NCI-H748 (cell line): ENCODE data around the gene COPA.

ENCODE experiments used
- DNase-seq: peaks from one replicate; lab custom pipeline; 2025; ENCODE audit not compliant: unreplicated experiment; lab: John Stamatoyannopoulos, UW

COPA gene

DNA sequence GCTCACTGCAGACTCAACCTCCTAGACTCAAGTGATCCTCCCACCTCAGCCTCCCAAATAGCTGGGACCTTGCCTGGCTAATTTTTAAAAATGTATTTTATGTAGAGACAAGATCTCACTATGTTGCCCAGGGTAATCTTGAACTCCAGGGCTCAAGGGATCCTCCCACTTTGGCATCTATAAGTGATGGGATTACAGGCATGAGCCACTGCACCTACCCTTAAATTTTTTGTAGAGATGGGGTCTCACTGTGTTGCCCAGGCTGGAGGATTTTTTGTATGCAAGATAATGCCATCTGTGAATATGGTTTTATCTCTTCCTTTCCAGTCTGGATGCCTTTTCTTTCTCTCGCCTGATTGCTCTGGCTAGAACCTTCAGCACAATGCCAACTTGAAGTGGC, 72.0 kb downstream of the COPA start:
- DNase-seq, result no peak

DNA sequence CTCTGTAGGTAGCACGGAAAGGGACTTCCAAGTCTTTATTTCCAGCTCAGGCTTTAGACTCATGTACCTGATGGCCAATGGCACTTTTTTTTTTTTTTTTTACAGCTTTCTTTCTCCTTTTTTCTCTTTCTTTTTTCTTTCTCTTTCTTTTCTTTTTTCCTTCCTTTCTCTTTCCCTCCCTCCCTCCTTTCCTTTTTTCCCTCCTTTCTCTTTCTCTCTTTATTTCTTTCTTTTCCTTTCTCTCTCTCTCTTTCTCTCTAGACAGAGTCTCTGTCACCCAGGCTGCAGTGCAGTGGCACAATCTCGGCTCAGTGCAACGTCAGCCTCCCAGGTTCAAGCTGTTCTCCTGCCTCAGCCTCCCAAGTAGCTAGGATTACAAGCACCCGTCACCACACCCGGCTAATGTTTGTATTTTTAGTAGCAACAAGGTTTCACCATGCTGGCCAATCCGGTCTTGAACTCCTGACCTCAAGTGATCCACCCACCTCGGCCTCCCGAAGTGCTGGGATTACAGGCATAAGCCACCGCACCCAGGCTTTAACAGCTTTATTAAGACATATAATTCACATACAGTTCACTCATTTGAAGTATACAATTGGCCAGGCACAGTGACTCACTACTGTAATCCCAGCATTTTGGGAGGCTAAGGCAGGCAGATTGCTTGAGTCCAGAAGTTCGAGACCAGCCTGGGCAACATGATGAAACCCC, 75.6 kb downstream of the COPA start:
- no peak for DNase-seq

DNA sequence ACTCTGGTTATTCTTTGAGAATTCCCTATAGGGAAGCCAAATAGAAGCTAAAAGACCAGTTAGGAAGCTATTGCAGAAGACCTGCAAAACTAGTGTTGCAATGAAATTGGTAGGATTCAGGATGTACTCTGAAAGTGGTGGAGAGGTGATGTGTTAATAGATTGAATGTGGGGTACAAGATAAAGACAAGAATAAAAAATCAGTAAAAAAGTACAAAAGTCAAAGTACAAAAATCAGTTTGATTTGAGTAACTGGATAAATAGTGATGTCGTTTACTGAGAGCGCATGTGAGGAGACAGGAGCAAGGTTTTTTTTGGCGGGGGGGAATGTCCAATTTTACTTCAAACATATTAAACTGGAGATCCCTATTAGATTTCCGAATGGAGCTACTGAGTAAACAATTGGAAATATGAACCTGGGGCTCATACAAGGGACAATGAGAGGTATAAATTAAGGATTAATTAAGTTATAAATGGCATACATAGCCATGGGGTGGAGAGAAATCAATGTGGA, 78.2 kb downstream of the COPA start:
- DNase-seq, result no peak

DNA sequence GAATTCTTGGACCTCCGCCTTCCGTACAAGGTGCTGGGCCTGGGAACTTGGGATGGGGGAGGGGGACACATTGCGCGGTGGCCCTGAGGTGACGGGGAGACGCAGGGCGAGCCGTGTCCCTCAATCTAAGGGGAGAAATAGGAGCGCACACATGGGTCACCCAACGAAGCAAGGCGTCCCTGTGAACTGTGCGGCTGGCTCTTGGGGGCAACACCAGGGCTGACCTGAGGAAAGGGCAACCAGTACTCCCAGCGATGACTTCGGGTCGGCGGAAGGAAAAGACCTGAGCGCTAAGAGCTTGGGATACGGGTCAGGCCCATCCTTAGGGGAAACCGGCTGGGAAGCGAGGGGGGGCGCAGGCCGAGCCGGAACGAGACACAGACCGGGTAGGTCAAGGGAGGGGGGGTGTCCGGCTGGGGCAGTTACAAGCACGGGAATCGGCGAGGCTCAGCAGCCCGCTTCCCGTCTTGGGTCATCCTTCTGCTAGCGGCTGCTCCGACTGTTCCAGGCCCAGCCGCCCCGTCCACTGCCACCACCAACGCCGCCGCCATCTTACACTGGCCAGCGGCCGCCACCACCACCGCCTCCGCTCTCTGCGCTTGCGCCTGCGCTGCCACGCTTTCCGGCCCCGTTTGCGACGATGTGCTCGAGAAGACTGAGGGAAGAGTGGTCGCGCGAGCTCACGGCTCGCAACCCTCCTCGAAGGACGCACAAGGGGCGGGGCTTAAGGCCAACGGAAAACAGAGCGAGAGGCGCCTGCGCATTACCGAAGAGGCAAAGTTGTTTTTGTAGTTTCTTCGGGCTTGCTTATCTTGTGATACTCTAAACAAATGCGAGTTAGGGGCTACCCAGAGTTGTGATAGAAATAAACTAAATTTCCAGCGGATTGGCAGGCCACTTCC, 80.9 kb downstream of the COPA start, which contains the start of gene DCAF8:
TSS of gene DCAF8 (minus strand) at position 657 of the 902 bp plus-strand sequence. CDS start 18,541 bp downstream, outside the sequence.
- DNase-seq, result peak; percentile 98

DNA sequence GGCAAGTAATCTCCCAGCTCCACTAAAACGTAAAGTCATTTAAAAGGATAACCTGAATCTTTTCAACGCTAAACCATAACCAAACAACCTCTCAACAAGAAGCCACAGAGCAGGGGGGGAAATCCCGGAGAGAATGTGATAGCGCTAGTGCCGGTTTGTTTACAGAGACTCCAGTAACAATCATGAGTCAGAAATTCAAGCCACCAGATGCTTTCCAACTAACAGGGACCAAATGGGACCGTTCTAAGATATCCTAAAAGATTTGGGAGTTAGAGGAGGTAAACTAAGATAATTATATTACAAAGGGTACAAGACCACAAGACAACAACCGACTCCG, 81.5 kb downstream of the COPA start:
- peak; percentile 52 for DNase-seq

DNA sequence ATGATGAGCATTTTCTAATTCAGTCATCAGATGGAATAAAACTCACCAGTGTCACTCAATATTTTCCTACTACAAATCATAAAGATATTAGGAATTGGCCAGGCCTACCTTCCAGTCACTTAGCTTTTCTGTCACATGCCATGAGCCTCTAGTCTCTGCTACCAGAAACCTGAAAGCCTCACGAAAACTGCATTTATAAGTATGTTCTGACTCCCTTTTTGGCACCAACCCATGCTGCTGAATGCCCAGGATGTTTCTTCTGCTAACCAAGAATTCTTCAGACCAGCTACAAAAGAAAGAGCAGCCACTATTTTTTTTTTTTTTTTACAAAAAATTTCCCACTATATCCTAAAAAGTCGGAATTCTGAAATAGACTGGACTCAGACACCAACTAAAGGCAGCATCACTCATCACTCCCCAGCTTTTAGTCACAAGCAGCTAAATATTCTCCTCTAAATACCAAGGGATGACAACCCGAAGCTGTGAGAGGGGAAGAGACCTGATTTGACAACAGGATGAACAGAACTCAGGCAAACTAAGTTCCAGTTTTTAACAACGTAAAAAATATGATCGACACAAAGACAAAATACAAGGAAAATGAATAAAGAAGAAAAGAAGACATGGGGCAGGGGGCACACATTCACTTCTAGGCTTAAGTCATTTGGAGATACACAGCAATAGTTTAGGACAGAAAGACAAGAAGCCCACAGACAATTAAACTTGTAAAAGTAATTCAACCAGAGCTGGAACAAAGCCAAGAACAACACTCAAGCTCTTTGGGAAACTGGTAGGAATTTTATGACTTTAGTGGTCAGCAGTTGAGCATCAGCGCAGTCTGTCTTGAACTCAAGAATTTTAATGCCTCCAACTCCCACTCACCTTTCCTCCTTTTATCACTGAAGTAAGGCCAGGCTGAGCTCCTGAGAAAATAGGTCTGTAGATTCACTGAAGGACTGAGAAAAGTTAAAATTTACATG, 82.4 kb downstream of the COPA start:
- peak; percentile 45 for DNase-seq

DNA sequence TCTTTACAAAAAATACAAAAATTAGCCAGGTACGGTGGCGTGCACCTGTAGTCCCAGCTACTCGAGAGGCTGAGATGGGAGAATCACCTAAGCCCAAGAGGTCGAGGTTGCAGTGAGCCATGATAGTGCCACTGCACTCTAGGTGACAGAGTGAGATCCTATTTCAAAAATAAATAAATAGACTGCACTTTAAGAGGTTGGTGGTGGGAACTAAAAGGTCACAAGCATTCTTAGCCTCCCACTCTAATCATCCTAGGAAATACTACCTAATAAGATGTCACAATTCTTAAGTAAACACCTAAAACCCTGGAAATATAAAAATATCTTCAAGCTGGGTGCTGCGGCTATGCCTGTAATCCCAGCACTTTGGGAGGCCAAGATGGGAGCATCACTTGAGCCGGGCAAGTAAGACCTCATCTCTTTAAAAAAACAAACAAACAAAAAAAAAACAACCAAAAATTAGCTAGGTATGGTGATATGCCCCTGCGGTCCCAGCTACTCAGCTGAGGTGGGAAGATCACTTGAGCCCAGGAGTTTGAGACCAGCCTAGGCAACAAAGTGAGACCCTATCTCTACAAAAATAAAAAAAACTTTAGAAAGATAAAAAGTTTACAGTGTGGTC, 84.8 kb downstream of the COPA start:
- no peak for DNase-seq

DNA sequence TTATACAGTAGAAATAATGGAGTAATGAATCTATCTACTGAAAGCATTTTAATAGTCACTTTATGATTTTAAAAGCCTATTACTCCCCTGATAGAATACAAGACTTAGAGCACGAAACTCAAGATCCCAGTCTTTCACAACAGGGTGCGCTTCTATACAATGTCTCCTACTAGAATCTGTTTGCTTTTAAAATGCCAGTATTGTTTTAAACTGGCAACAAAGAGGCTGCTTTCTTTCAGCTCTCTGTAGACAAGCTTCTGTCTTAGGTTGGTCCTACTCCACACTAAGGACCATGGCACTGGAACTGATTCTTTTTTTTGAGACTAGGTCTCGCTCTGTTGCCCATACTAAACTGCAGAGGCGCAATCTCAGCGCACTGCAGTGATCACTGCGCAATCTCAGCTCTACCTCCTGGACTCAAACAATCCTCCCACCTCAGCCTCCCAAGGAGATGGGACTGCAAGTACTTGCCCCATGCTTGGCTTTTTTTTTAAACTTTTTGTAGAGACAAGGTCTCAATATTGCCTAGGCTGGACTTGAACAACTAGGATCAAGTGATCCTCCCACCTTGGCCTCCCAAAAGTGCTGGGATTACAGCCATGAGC, 85.5 kb downstream of the COPA start:
- no peak for DNase-seq

DNA sequence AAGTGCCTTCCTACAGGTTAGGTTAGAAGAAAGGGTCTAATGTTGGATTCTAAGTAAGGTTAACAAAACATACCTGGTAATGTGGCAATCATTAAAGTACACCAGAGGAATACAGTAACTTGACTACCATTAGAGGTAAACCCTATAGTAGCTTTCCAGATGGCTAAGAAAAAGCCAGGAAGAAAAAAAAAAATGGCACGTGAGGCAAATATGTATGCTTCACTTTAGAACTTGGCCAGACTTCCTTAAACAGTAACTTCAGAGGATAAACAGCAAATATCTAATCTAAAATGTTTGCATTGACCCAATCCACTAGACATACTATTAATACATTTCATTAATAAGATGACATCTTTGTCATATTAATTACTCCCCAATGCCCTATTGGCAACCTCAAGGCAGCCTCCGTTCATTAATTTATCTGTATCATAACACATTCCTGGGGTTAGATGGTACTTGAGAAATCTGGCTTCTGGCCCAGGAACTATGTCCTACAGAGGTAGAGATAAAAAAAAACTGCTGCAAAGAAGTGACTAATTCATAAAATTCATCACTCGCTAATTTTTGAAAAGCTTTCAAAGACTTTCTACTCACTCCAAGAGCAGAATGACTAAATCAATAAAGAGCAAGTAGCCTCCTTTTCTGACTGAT, 86.5 kb downstream of the COPA start:
- no peak for DNase-seq

DNA sequence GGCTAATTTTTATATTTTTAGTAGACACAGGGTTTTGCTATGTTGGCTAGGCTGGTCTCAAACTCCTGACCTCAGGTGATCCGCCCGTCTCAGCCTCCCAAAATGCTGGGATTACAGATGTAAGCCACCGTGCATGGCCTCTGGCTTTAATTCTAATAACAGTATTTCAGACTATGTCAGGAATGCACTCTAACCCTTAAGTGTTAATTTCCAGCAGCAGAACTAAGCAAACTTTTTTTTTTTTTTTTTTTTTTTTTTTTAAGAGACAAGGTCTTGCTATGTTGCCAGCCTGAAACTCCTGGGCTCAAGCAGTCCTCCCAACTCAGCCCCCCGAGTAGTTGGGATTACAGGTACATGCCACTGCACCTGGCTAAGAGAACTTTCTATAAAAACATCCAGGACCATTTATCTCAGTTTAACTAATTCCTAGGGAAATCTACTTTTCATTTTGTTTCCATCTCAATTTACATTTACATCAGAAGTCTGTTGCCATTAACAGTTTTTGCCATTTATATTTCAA, 87.2 kb downstream of the COPA start:
- DNase-seq, result no peak

DNA sequence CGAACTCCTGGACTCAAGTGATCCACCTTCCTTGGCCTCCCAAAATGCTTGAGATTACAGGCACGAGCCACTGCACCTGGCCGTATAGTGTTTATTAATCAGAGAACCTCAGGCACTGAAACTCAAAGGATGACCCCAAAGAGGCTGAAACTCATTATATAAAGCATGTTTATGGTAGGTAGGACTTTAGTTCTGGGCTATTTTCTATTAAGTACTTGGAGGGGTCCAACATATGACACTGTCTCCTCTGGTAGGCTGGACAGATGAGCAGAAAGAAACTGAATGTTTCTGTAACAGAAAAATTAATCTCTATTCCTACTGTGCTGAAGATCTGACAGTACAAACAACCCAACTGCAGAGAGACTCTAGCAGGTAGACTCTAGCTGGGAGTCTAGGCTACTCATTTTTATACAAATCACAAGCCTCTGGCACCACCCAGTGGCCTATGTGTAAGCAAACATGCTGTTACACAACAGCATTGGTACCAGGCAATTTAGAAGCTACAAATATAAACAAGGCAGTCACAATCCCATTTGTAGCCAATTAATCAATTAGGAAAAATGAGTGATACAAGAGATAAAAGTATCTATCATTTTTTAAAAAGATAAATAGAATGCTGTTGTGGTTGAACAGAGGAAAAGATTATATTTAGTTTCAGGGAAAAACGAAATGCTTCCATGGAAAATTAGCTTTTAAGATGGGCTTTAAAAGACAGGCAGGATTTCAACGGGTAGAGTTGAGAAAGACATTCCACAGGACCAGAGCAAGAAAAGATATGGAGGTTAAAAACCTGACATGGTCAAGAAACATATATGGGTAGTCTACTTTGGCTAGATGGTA, 91.1 kb downstream of the COPA start:
- peak; percentile 79 for DNase-seq

DNA sequence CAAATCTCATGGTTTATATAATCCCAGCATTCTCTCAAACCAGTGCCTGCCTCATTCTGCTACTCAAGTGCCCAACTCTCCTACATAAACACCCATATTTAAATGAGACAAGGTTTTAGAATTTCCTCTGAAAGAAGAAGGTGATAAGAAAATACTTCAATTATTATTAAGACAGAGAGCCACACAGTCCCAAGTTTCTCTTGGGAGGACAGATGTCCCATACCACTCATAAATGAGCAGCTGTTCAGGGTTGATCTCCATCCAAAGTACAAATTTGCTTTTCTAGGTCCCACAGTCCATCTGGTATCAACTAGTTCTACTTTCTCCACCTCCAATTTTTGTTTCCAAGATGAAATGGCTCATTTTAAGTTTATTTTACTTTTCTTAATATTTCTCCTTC, 92.0 kb downstream of the COPA start:
- DNase-seq, result no peak

DNA sequence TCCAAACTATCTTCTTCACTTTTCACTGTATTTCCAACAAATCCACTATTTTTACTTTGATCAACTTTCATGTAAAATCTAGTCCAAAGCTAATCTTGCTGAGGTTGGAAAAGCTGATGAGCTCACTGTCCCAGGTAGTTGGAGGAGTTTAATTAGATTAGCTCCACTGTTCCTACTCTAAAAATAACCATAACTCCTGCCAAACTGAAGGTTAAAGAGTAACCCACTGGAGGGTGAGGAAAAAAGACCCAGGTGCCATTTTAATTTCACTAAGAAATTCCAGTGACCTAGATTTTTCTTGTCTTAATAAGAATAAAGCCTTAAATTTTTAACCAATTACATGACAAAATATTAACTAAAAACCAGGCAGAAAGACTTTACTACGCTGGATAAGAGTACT, 96.0 kb downstream of the COPA start:
- no peak for DNase-seq

DNA sequence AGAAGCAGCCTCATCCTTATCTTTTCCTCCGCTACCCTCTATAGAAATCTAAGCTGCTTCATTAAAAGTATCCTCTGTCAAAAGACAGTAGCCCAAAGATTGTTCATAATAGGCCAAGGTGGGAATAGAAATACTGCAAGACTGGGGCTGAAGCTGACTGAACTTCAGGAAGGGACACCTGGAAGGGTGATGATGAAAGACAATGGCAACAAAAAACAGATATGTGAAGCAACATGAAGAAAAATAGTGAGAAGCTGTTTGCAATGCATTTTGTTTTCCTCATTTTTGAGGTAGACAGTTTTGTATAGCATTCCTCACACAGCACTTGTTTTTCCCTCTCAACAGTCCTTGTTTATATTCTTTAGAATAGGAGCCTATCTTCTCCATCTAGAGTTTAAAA, 97.6 kb downstream of the COPA start:
- no peak for DNase-seq

DNA sequence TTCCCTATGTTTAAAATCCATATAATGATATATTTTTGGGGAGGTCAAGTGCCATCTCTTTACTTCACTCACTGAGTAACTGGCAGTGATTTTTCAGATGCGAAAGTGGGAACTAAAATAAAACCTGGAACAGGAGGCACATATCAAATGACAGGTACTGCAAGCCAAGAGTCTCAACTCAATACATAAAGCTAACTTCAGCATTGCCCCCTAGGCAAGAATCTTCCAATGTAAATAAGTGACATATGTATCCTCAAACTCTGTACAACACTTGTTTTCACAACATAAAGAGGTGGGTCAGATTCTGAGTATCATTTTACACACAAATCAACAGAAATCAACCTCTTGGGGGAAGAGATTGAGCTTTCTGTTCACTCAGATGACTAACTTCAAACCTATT, 98.8 kb downstream of the COPA start:
- DNase-seq, result no peak

DNA sequence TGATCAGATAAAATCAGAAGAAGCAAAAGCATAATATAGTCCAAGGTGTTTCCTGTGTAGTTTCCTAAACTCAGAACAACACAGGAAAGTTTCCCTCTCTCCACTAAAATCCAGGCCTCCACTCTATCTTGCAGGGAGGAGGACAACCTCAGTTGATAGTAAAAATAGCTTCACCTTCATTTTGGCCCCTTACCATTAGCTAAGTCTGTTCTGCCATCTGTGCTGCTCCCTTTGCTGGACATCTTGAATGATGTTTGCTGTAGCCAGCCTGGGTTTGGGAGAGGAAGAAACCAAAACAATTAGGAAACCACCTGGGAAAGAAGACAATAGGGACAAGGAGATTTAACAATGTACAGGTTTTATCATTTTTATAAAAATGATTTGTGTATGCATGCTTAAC, 99.3 kb downstream of the COPA start:
- DNase-seq, result no peak

DNA sequence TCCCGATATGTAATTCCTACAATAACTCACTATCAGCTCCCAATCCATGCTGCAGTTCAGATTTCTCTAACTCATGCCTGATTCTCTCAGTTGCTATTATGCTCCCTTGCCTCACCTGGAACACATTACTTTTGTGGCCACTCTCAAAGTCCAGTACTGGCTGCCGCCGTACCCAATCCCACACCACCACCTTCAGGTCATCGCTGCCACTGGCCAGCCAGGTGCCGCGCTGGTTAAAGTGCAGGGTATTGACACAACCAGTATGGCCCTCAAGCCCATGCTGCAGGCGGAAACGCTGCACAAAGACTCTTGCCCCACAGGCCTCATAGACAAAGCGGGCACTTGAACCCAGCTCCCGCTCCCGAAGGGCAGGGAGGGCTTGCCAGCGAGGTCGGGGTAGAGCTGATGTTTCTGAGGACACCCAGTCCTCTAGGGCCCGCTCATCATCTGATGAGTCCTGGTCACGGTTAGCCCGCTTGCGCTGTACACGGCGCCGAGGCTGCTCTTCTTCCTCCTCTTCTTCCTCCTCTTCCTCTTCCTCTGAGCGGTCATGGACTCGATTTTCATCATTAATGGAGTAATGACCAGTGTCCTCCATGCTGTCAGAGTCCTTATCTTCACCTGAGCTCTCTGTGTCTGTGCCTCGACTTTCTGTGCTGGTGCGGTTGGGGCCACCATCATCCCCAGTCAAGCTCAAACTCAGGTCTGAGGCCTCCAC, 103.3 kb downstream of the COPA start:
- DNase-seq, result no peak
